Calu3 (cell line): ENCODE measurements around the gene ADCY3. TPM values are rescaled to one million over a fixed set of nuclear protein-coding genes. Genes with fewer than 3 reads are reported as not detected.

Experiments used
- BruUV-seq: library from RNA; stranded (reverse); fragments of 400-500 nt; replicated peaks from 2 replicates; lab custom pipeline; 2021; lab: Mats Ljungman, UMichigan
- CTCF ChIA-PET: fragments of 300-600 bp; sonication (Branson Sonifier 250); formaldehyde crosslinking; loops from one replicate; lab custom pipeline; 2022; ENCODE audit warnings: antibody characterized with exemption; lab: Charles Lee
- DNase-seq: peaks from one replicate; pipeline ENCODE4 v3.0.0; 2022
- H3K27ac Mint-ChIP-seq: one replicate; pipeline ENCODE4 v1.8.0; 2022; ENCODE audit warnings: mixed read lengths; ENCODE audit not compliant: unreplicated experiment
- H3K27me3 Mint-ChIP-seq: one replicate; pipeline ENCODE4 v1.8.0; 2022; ENCODE audit warnings: mixed read lengths; ENCODE audit not compliant: unreplicated experiment
- H3K36me3 Mint-ChIP-seq: one replicate; pipeline ENCODE4 v1.8.0; 2022; ENCODE audit warnings: mild to moderate bottlenecking, moderate library complexity, mixed read lengths; ENCODE audit not compliant: insufficient read depth, unreplicated experiment
- H3K4me1 Mint-ChIP-seq: one replicate; pipeline ENCODE4 v1.8.0; 2022; ENCODE audit warnings: mild to moderate bottlenecking, low read depth, mixed read lengths; ENCODE audit not compliant: unreplicated experiment
- H3K4me3 Mint-ChIP-seq: one replicate; pipeline ENCODE4 v1.8.0; 2022; ENCODE audit warnings: mild to moderate bottlenecking, low read depth, moderate library complexity, mixed read lengths; ENCODE audit not compliant: unreplicated experiment
- H3K9me3 Mint-ChIP-seq: one replicate; pipeline ENCODE4 v1.8.0; 2022; ENCODE audit warnings: low read depth, mixed read lengths; ENCODE audit not compliant: unreplicated experiment
- intact Hi-C: fragments of 100-400 bp; cut with micrococcal nuclease; formaldehyde crosslinking; loops from one replicate; pipeline ENCODE4 v1.10.0; 2022; ENCODE audit not compliant: unreplicated experiment
- total RNA-seq: library from RNA; stranded (reverse); gene quantifications from 2 replicates; pipeline ENCODE4 v1.2.3, GENCODE V29; 2022
- TF ChIP-seq, protein P1 (sequence below): fragments of 200-600 bp; IDR thresholded peaks from one replicate; pipeline ENCODE4 v1.8.0; 2022; ENCODE audit warnings: antibody characterized with exemption; ENCODE audit not compliant: unreplicated experiment

Gene ADCY3
- total RNA-seq, 1 experiment from 2014 or later: 63.7 TPM

DNA sequence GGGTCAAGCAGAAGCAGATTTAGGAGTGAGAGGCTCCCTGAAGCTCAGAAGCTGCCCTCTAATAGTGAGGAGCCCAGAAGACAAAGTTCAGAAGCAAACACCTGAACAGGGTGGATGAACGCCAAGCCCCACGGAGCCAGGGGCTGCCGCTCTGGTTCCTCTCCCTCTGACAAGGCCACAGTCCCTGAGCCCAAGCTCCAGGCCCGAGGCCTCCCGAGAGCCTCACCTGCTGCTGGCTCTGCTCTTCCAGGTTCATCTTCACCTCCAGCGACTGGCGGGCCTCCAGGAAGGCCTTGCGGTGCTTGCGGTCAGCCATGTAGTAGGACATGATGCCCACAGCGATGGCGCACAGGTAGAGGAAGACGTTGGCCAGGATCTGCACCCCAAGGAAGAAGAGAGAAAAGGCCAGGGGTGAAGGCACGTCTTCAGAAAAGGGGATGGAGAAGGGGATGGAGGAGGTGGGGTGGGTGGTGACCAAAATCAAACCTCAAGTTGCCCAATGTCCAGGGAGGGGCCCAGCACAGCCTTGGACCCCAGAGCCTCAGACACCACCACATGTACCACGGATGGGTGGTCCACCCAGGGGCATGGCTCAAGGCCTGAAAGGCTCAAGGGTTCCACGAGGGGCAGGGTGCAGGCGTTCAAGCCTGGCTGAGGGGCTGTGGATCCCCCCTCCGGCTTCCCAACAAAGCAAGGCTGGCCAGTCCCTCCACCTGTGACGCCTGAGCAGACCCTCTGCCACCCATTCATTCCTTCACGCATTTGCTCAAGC is 47.5 kb downstream of the ADCY3 start:
- H3K4me3 Mint-ChIP-seq: no peak overlapping the region
- no peak overlapping the region for H3K27ac Mint-ChIP-seq
- no TSS peak for BruUV-seq
- H3K4me1 Mint-ChIP-seq: no peaks in the 10 kb centered on the region
- no peaks in the 10 kb centered on the region for H3K9me3 Mint-ChIP-seq
- no peaks in the 10 kb centered on the region for H3K36me3 Mint-ChIP-seq
- TF ChIP-seq, protein P1, sequence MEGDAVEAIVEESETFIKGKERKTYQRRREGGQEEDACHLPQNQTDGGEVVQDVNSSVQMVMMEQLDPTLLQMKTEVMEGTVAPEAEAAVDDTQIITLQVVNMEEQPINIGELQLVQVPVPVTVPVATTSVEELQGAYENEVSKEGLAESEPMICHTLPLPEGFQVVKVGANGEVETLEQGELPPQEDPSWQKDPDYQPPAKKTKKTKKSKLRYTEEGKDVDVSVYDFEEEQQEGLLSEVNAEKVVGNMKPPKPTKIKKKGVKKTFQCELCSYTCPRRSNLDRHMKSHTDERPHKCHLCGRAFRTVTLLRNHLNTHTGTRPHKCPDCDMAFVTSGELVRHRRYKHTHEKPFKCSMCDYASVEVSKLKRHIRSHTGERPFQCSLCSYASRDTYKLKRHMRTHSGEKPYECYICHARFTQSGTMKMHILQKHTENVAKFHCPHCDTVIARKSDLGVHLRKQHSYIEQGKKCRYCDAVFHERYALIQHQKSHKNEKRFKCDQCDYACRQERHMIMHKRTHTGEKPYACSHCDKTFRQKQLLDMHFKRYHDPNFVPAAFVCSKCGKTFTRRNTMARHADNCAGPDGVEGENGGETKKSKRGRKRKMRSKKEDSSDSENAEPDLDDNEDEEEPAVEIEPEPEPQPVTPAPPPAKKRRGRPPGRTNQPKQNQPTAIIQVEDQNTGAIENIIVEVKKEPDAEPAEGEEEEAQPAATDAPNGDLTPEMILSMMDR: no peak
- intact Hi-C loops: no loop called here
- no peak for DNase-seq
- CTCF ChIA-PET: no interaction called here
- no peaks in the 10 kb centered on the region for H3K27me3 Mint-ChIP-seq

DNA sequence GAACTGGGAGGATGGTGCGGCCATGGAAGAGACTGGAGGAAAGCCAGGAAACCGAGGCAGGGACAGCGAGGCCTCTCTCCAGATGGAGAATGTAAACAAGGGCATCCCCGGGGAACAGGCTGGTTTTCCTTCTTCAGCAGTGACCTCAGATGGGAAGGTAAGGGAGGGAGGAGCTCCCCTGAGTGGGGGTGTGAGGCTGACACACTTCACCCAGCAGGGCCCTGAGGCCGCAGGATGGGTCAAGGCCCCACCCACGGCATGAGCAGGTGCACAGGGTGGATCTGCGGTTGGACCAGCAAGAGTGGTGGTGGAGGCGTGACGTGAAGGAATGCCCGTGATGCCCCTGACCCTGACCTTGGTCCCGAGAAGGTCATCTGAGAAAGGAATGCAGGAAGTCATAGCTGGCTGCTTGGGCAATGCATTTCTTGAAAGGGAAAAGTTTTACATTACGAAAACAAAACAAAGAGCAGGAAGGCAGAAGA is 48.1 kb downstream of the ADCY3 start:
- TF ChIP-seq, protein P1: no peak
- intact Hi-C loops: no loop called here
- H3K4me1 Mint-ChIP-seq: no peaks in the 10 kb centered on the region
- no peak overlapping the region for H3K27ac Mint-ChIP-seq
- no TSS peak for BruUV-seq
- no peaks in the 10 kb centered on the region for H3K36me3 Mint-ChIP-seq
- no peak overlapping the region for H3K4me3 Mint-ChIP-seq
- DNase-seq: no peak
- H3K9me3 Mint-ChIP-seq: no peaks in the 10 kb centered on the region
- H3K27me3 Mint-ChIP-seq: no peaks in the 10 kb centered on the region
- CTCF ChIA-PET: no interaction called here

DNA sequence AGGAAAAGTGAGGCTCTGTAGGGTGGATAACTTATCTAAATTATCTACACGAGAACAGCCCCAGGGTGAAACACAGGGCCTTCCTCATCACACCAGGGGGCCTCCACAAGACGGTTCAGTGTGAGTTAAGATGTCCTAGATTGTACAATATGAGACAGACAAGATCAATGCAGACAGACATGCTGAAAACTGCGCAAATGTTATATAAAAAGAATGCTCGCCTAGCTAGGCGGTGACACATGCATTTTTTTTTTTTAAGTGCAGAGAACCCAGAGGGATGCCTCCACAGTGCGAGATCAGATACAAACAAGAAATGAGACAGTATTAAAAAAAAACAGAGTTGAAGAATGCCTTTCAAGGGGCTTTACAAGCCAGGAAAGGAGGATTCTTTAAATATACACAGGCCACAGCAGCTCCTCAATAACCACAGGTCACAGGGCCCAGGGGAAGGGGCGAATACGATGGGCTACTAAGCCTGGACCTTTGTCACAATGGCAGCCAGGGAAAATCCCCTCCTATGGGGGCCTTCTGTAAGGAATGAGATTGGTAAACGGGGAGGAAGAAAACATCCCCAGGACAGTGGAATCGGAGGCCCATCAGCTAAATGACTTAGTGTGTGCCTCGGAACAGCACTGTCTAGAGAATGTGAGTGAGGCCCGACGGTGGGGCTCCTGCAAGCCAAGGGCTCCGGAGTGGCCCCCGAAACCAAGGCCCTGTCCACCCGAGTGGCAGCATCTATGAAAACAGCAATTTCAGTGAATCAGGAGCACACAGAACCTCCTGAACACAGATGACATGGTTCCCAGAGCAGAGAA is 48.9 kb downstream of the ADCY3 start:
- Mint-ChIP-seq H3K27ac (no peak overlapping the region), H3K4me3 (no peak overlapping the region)

DNA sequence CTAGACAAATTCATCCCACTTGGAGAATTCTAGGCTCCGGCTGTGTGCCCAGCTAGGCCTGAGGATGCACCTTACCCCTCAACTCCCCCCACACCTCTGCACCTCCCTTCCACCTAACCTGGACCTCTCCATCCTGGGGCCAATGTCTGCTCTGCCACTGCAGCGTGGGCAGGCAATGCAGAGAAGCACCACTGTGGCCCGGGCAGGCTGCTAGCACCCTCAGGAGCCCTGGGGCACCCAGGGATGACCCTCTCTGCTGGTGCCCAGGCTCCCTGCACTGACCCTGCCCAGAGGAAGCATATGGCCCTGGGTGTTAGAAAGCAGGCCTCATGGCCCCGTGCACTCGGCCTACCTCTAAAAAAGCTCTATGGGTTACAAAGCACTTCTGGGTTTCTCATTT is 49.6 kb downstream of the ADCY3 start:
- no peaks in the 10 kb centered on the region for H3K4me1 Mint-ChIP-seq

More for the DNA sequence above, 48.9 kb downstream of the ADCY3 start:
- TF ChIP-seq, protein P1: no peak
- Mint-ChIP-seq H3K9me3 (no peaks in the 10 kb centered on the region), H3K36me3 (no peaks in the 10 kb centered on the region), H3K27me3 (no peaks in the 10 kb centered on the region), H3K4me1 (no peaks in the 10 kb centered on the region)
- CTCF ChIA-PET: no interaction called here
- intact Hi-C loops: no loop called here
- BruUV-seq: no TSS peak
- DNase-seq: no peak

More for the DNA sequence above, 49.6 kb downstream of the ADCY3 start:
- CTCF ChIA-PET: no interaction called here
- H3K36me3 Mint-ChIP-seq: no peaks in the 10 kb centered on the region
- no peak overlapping the region for H3K4me3 Mint-ChIP-seq
- H3K27ac Mint-ChIP-seq: no peak overlapping the region
- intact Hi-C loops: no loop called here
- DNase-seq: no peak
- TF ChIP-seq, protein P1: no peak
- no peaks in the 10 kb centered on the region for H3K27me3 Mint-ChIP-seq
- no TSS peak for BruUV-seq
- H3K9me3 Mint-ChIP-seq: no peaks in the 10 kb centered on the region
